Uterus (tissue), 4 donors: ENCODE results near the gene SLC22A23. TPM values are rescaled to one million over a fixed set of nuclear protein-coding genes. Genes with fewer than 3 reads are reported as not detected.

Source experiments
- DNase-seq, 2 donors: peaks; one replicate each; pipeline ENCODE4 v3.0.0-alpha.2; 2019 to 2020
- H3K27ac ChIP-seq, 2 donors: fragments of 200-600 bp; sonication (generic); 1 replicate in 1 of 2; 2 replicates in 1 of 2; pipeline ENCODE4 v1.5.1; 2016 to 2018
- H3K27me3 ChIP-seq, 2 donors: fragments of 200-600 bp; sonication (generic); one replicate each; pipeline ENCODE4 v1.5.1; 2018 to 2019; ENCODE audit warnings: control low read depth in 1 of 2
- H3K36me3 ChIP-seq, 2 donors: fragments of 200-600 bp; sonication (generic); one replicate each; pipeline ENCODE4 v1.5.1; 2019; ENCODE audit warnings: control low read depth in 1 of 2
- H3K4me1 ChIP-seq, 2 donors: fragments of 200-600 bp; sonication (generic); one replicate each; pipeline ENCODE4 v1.5.1; 2018 to 2019; ENCODE audit warnings: control low read depth in 1 of 2
- H3K4me3 ChIP-seq, 2 donors: fragments of 200-600 bp; sonication (generic); 1 replicate in 1 of 2; 2 replicates in 1 of 2; pipeline ENCODE4 v1.5.1; 2018 to 2019; ENCODE audit warnings: mild to moderate bottlenecking in 1 of 2
- H3K9me3 ChIP-seq, 2 donors: fragments of 200-600 bp; sonication (generic); one replicate each; pipeline ENCODE4 v1.5.1; 2019; ENCODE audit warnings: control low read depth in 1 of 2
- POLR2A ChIP-seq, 2 donors: fragments of 450-650 bp; IDR thresholded peaks; one replicate each; pipeline ENCODE4 v1.6.1; 2016; ENCODE audit warnings: antibody characterized with exemption in 2 of 2, mild to moderate bottlenecking in 1 of 2, moderate library complexity in 1 of 2
- intact Hi-C: fragments of 100-400 bp; cut with DNase I; formaldehyde crosslinking; loops from one replicate; pipeline ENCODE4 v1.15.1; 2023; ENCODE audit warnings: low total_unique reads
- total RNA-seq, 4 donors: library from RNA; depleted of rRNA in 3 of 4; stranded (reverse); fragments of >200 nt in 3 of 4; gene quantifications; one replicate each; pipeline versions ENCODE4 v1.1.0 to v1.2.4, GENCODE V29; 2014 to 2023
- TF ChIP-seq, protein P1 (sequence below), 4 experiments: fragments of 200-600 bp in 2 of 4; fragments of 450-650 bp in 2 of 4; sonication (generic) in 2 of 4; IDR thresholded peaks; one replicate each; pipeline ENCODE4 v1.5.1; 2016 to 2019; ENCODE audit warnings: antibody characterized with exemption in 4 of 4, mild to moderate bottlenecking in 2 of 4, moderate library complexity in 1 of 4
- donor health status: DM: yes; HTN: yes; CAD: no.

The SLC22A23 gene
- total RNA-seq, 4 donors from 2014 or later = 5.4 to 27.6 (median 9.7) TPM

- H3K27ac ChIP-seq = no peak overlapping the region
- H3K4me3 ChIP-seq = no peak overlapping the region
These were observed 158.9 kb downstream of the SLC22A23 start for GRCh38 chr6:3297909-3298308.

DNA sequence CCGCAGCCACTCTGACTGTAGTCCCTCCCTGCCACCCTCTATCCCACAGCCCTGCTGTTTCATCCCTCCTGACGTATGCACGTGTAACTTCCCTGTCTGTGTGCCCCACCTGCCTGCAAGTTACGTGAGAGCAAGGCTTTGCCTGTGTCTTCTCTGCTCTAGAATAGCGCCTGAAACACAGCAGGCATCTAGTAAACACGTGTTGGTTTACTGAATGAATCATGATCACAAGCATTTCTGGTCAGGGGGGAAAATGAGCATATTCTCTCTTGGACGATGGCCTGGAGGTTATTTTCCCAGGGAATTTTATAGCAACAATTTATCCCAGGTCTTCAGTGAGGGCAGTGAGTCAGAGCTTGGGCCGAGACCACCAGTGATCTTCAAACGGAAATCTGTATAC, 159.8 kb downstream of the SLC22A23 start:
- Histone ChIP-seq H3K27me3 (no peaks in the 10 kb centered on the region), H3K4me3 (no peak overlapping the region), H3K36me3 (no peaks in the 10 kb centered on the region), H3K9me3 (no peaks in the 10 kb centered on the region), H3K27ac (no peak overlapping the region), H3K4me1 (no peaks in the 10 kb centered on the region)
- intact Hi-C loops = no loop called here
- peak in 1 of 2 donors; percentile 7 for DNase-seq
- TF ChIP-seq POLR2A (IDR thresholded peaks at IDR 0.05) = no peak
- TF ChIP-seq, protein P1, sequence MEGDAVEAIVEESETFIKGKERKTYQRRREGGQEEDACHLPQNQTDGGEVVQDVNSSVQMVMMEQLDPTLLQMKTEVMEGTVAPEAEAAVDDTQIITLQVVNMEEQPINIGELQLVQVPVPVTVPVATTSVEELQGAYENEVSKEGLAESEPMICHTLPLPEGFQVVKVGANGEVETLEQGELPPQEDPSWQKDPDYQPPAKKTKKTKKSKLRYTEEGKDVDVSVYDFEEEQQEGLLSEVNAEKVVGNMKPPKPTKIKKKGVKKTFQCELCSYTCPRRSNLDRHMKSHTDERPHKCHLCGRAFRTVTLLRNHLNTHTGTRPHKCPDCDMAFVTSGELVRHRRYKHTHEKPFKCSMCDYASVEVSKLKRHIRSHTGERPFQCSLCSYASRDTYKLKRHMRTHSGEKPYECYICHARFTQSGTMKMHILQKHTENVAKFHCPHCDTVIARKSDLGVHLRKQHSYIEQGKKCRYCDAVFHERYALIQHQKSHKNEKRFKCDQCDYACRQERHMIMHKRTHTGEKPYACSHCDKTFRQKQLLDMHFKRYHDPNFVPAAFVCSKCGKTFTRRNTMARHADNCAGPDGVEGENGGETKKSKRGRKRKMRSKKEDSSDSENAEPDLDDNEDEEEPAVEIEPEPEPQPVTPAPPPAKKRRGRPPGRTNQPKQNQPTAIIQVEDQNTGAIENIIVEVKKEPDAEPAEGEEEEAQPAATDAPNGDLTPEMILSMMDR (IDR thresholded peaks at IDR 0.05) = no peak

More at GRCh38 chr6:3297909-3298308, 158.9 kb downstream of the SLC22A23 start:
- intact Hi-C loops = no loop called here
- H3K27me3 ChIP-seq = no peaks in the 10 kb centered on the region
- H3K4me1 ChIP-seq = no peaks in the 10 kb centered on the region
- H3K9me3 ChIP-seq = no peaks in the 10 kb centered on the region
- TF ChIP-seq, protein P1 (IDR thresholded peaks at IDR 0.05) = no peak
- no peak for TF ChIP-seq POLR2A (IDR thresholded peaks at IDR 0.05)
- peak in 1 of 2 donors; percentile 11 for DNase-seq
- no peaks in the 10 kb centered on the region for H3K36me3 ChIP-seq

- Histone ChIP-seq H3K27ac (no peak overlapping the region), H3K9me3 (no peaks in the 10 kb centered on the region), H3K4me3 (no peak overlapping the region), H3K27me3 (no peaks in the 10 kb centered on the region), H3K36me3 (no peaks in the 10 kb centered on the region), H3K4me1 (no peaks in the 10 kb centered on the region)
- peak in 1 of 2 donors; percentile 13 for DNase-seq
- intact Hi-C loops = no loop called here
- TF ChIP-seq POLR2A (IDR thresholded peaks at IDR 0.05) = no peak
- TF ChIP-seq, protein P1 (IDR thresholded peaks at IDR 0.05) = no peak
These were observed 160.3 kb downstream of the SLC22A23 start for GRCh38 chr6:3296537-3296936.

- intact Hi-C loops = no loop called here
- no peaks in the 10 kb centered on the region for H3K9me3 ChIP-seq
- no peak overlapping the region for H3K27ac ChIP-seq
- no peak overlapping the region for H3K4me3 ChIP-seq
- H3K4me1 ChIP-seq = no peaks in the 10 kb centered on the region
- no peaks in the 10 kb centered on the region for H3K27me3 ChIP-seq
- TF ChIP-seq, protein P1 (IDR thresholded peaks at IDR 0.05) = no peak
- no peak for TF ChIP-seq POLR2A (IDR thresholded peaks at IDR 0.05)
- peak in 1 of 2 donors; percentile 3 for DNase-seq
- H3K36me3 ChIP-seq = no peaks in the 10 kb centered on the region
These were observed 160.8 kb downstream of the SLC22A23 start for GRCh38 chr6:3296078-3296477.

DNA sequence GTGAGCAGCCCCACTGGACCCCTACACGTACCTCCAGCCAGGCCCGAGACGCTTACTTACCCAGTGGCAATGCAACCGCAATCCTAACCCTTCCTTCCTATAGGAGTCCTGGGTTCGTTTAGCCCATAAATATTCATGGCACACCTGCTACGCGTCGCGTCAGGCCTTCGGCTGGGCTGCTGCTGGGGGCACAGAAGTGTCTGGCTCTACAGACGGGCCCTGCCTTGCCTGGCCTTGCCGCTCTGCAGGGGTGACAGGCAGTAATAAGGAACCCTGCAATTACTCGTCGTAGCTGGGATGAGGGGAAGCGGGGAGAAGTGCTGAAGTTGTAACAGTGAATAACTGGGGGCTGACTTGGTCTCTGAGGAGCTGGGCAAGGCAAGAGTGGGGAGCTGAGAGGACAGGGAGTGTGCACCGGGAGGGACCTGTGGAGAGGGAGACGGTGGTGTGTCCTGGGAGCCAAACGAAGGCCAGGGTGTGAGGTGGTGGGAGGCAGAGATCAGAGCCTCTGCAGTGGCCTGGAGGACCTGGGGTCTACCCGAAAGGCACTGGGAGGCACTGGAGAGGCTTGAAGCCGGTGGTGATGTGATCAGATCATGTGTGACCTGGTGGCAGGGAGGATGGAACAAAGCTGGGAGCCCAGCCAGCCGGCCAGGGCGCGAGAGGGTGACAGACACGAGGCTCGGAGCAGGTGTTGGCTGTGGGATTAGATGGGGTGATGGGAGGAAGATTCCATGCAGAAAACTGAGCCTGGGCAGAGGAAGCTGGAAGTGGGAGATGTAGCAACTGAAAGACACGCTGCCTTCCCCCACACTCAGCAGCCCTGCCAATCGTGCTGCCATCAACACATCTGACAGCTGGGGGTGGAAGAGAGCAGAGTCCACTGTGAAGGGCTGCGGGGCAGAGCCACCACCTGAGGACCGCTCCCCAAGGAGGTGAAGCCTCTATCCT, 161.7 kb downstream of the SLC22A23 start:
- no peaks in the 10 kb centered on the region for H3K4me1 ChIP-seq
- H3K27ac ChIP-seq = no peak overlapping the region
- no peak for TF ChIP-seq POLR2A (IDR thresholded peaks at IDR 0.05)
- TF ChIP-seq, protein P1 (IDR thresholded peaks at IDR 0.05) = no peak
- DNase-seq = peak in 1 of 2 donors; percentile 17
- no peaks in the 10 kb centered on the region for H3K36me3 ChIP-seq
- H3K9me3 ChIP-seq = no peaks in the 10 kb centered on the region
- no peaks in the 10 kb centered on the region for H3K27me3 ChIP-seq
- intact Hi-C loops = no loop called here
- no peak overlapping the region for H3K4me3 ChIP-seq
